Esophagus squamous epithelium (tissue), 4 donors: ENCODE results near the gene OR8B3.

Experiments
- POLR2A ChIP-seq, 4 donors: fragments of 450-650 bp; IDR thresholded peaks; one replicate each; pipeline ENCODE4 v1.6.1; 2017; ENCODE audit warnings: antibody characterized with exemption in 4 of 4, mild to moderate bottlenecking in 4 of 4, moderate library complexity in 3 of 4
- TF ChIP-seq, protein P1 (sequence below), 6 experiments: fragments of 450-650 bp in 4 of 6; fragments of 200-600 bp in 2 of 6; sonication (generic) in 2 of 6; IDR thresholded peaks; one replicate each; pipeline ENCODE4 v1.5.1; 2016 to 2019; ENCODE audit warnings: antibody characterized with exemption in 6 of 6, mild to moderate bottlenecking in 4 of 6, moderate library complexity in 4 of 6

DNA sequence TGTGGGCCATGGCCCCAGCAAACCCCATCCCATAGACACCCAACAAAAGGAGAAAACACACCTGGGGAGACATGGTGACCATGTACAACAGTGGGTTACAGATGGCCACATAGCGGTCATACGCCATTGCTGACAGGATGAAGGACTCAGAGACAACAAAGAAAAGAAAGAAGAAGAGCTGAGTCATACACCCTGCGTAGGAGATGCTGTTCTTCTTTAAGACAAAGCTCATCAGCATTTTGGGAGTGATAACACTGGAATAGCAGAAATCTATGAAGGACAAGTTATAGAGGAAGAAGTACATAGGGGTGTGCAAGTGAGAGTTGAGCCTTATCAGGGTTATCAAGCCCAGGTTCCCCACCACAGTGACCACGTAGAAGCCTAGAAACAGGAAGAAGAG is 41.8 kb upstream of the OR8B3 start:
- TF ChIP-seq POLR2A (IDR thresholded peaks at IDR 0.05): no peak
- TF ChIP-seq, protein P1, sequence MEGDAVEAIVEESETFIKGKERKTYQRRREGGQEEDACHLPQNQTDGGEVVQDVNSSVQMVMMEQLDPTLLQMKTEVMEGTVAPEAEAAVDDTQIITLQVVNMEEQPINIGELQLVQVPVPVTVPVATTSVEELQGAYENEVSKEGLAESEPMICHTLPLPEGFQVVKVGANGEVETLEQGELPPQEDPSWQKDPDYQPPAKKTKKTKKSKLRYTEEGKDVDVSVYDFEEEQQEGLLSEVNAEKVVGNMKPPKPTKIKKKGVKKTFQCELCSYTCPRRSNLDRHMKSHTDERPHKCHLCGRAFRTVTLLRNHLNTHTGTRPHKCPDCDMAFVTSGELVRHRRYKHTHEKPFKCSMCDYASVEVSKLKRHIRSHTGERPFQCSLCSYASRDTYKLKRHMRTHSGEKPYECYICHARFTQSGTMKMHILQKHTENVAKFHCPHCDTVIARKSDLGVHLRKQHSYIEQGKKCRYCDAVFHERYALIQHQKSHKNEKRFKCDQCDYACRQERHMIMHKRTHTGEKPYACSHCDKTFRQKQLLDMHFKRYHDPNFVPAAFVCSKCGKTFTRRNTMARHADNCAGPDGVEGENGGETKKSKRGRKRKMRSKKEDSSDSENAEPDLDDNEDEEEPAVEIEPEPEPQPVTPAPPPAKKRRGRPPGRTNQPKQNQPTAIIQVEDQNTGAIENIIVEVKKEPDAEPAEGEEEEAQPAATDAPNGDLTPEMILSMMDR (IDR thresholded peaks at IDR 0.05): no peak
